HepG2 (cell line): Measurements from ENCODE around the gene LIPE. TPM values are rescaled to one million over a fixed set of nuclear protein-coding genes. Genes with fewer than 3 reads are reported as not detected.

ENCODE experiments used
- ATAC-seq: fragments of 200-7000 bp; cut with Tn5 transposase; 3 replicates; pipeline ENCODE4 v1.9.1; 2020; ENCODE audit warnings: mild to moderate bottlenecking, moderate library complexity
- BruUV-seq: library from RNA; stranded (reverse); fragments of 400-500 nt; replicated peaks from 2 replicates; lab custom pipeline; 2021; lab: Mats Ljungman, UMichigan
- CTCF ChIA-PET: fragments of 300-600 bp; formaldehyde crosslinking; extraction: SDS; loops from one replicate; lab custom pipeline; 2021; ENCODE audit warnings: low total read pairs, inconsistent platforms, low intra/inter-chr PET ratio; lab: Yijun Ruan, JAX
- POLR2A ChIA-PET: fragments of 350-600 bp; sonication (Branson Sonifier 250); formaldehyde crosslinking; loops from one replicate; lab custom pipeline; 2020; ENCODE audit warnings: antibody characterized with exemption, inconsistent platforms; lab: Yijun Ruan, JAX
- DNase-seq: peaks from one replicate; pipeline ENCODE4 v3.0.0-alpha.2; 2015; ENCODE audit warnings: low spot score
- FAIRE-seq: peaks from 3 replicates; lab custom pipeline; 2011; peaks lifted over from hg19 to GRCh38; lab: Jason Lieb, UNC
- H2AFZ ChIP-seq: one replicate; pipeline ENCODE4 v1.6.1; 2011; ENCODE audit warnings: low read length, inconsistent platforms
- H3K27ac ChIP-seq: fragments of 300-600 bp; 3 replicates; pipeline ENCODE4 v1.8.0; 2011; ENCODE audit warnings: mixed run types, mild to moderate bottlenecking, mixed read lengths, low read length, inconsistent platforms; ENCODE audit not compliant: insufficient read depth; ENCODE audit errors: extremely low read length
- H3K27me3 ChIP-seq, 2 experiments: fragments of 200-600 bp in 1 of 2; 2 replicates in 1 of 2; 3 replicates in 1 of 2; pipeline versions ENCODE4 v1.6.0 to v1.8.0; 2011; ENCODE audit warnings: low read length in 2 of 2, mild to moderate bottlenecking in 2 of 2, moderate library complexity in 2 of 2, inconsistent platforms in 1 of 2; ENCODE audit not compliant: insufficient read depth in 2 of 2, control insufficient read depth in 1 of 2
- H3K36me3 ChIP-seq, 2 experiments: fragments of 200-600 bp in 1 of 2; replicated peaks in 1 of 2; 2 replicates in 1 of 2; 3 replicates in 1 of 2; pipeline versions ENCODE4 v1.5.1 to v1.8.0; 2011; ENCODE audit warnings: low read length in 2 of 2, inconsistent platforms in 1 of 2; ENCODE audit not compliant: insufficient read depth in 2 of 2, control insufficient read depth in 1 of 2
- H3K4me1 ChIP-seq: 2 replicates; pipeline ENCODE4 v1.5.1; 2012; ENCODE audit warnings: low read length, inconsistent platforms; ENCODE audit not compliant: insufficient read depth
- H3K4me2 ChIP-seq: 2 replicates; pipeline ENCODE4 v1.6.0; 2011; ENCODE audit warnings: low read depth, low read length, inconsistent platforms
- H3K4me3 ChIP-seq, 3 experiments: fragments of 200-600 bp in 1 of 3; sonication (generic), shearing (Covaris generic) in 1 of 3; replicated peaks in 1 of 3; 2 replicates each; pipeline ENCODE4 v1.5.1; 2011 to 2016; ENCODE audit warnings: low read length in 3 of 3, inconsistent platforms in 2 of 3, low read depth in 2 of 3, mild to moderate bottlenecking in 2 of 3, control low read depth in 1 of 3, mixed read lengths in 1 of 3; ENCODE audit not compliant: insufficient read depth in 1 of 3
- H3K79me2 ChIP-seq: one replicate; pipeline ENCODE4 v1.6.1; 2011; ENCODE audit warnings: low read length, inconsistent platforms; ENCODE audit not compliant: insufficient read depth
- H3K9ac ChIP-seq: 2 replicates; pipeline ENCODE4 v1.6.0; 2011; ENCODE audit warnings: mild to moderate bottlenecking, low read depth, low read length, inconsistent platforms; ENCODE audit not compliant: insufficient read depth
- H3K9me3 ChIP-seq: 2 replicates; pipeline ENCODE4 v1.5.1; 2012; ENCODE audit warnings: mild to moderate bottlenecking, low read length
- H4K20me1 ChIP-seq: 2 replicates; pipeline ENCODE4 v1.6.0; 2011; ENCODE audit warnings: inconsistent platforms, mild to moderate bottlenecking, low read length, moderate library complexity; ENCODE audit not compliant: insufficient read depth
- ARID5B ChIP-seq: IDR thresholded peaks from 2 replicates; pipeline ENCODE4 v1.4.0; 2020; ENCODE audit warnings: mild to moderate bottlenecking, missing genetic modification reagents
- CEBPG ChIP-seq: IDR thresholded peaks from 2 replicates; pipeline ENCODE4 v1.6.1; 2016
- ELF3 ChIP-seq: IDR thresholded peaks from 2 replicates; pipeline ENCODE4 v1.6.1; 2016; ENCODE audit warnings: missing genetic modification reagents, missing compliant biosample characterization
- FOXO4 ChIP-seq: sonication (generic); formaldehyde crosslinking; conservative IDR thresholded peaks from 2 replicates; pipeline ENCODE4 v1.8.1; 2023; ENCODE audit warnings: missing genetic modification reagents
- GATAD2A ChIP-seq: IDR thresholded peaks from 2 replicates; pipeline ENCODE4 v1.6.1; 2016
- HNF4A ChIP-seq: sonication (generic); formaldehyde crosslinking; IDR thresholded peaks from 2 replicates; pipeline ENCODE4 v1.4.0; 2020; ENCODE audit warnings: missing genetic modification reagents
- NR2F6 ChIP-seq, 2 experiments: IDR thresholded peaks; 2 replicates each; pipeline ENCODE4 v1.6.1; 2016; ENCODE audit warnings: antibody characterized with exemption in 1 of 2, mild to moderate bottlenecking in 1 of 2
- PREB ChIP-seq: sonication (generic); formaldehyde crosslinking; IDR thresholded peaks from 2 replicates; pipeline ENCODE4 v1.4.0; 2020; ENCODE audit warnings: missing genetic modification reagents
- RARA ChIP-seq: IDR thresholded peaks from 2 replicates; pipeline ENCODE4 v1.6.1; 2016; ENCODE audit warnings: missing genetic modification reagents, missing compliant biosample characterization
- ZKSCAN1 ChIP-seq: fragments of 150-350 bp; IDR thresholded peaks from 2 replicates; pipeline ENCODE4 v1.6.1; 2014; ENCODE audit warnings: low read length
- ZNF572 ChIP-seq: sonication (generic); formaldehyde crosslinking; IDR thresholded peaks from 2 replicates; pipeline ENCODE4 v1.5.1; 2020; ENCODE audit warnings: mild to moderate bottlenecking, missing genetic modification reagents
- WGBS: methylation state at CpG from one replicate; pipeline ENCODE4 v1.1.6; 2017; ENCODE audit warnings: low lambda C conversion rate; 5-methylcytosine and 5-hydroxymethylcytosine counted together
- in situ Hi-C: cut with HindIII; loops from 2 replicates; pipeline ENCODE4 v1.10.0; 2017; ENCODE audit warnings: low pct_unique_long_range_greater_than_20kb; ENCODE audit not compliant: extremely low pct_ligation_motif_present
- intact Hi-C: fragments of 100-400 bp; cut with micrococcal nuclease; formaldehyde crosslinking; loops from one replicate; pipeline ENCODE4 v1.10.0; 2022; ENCODE audit not compliant: unreplicated experiment
- polyA plus RNA-seq, 8 experiments: library from polyadenylated mRNA; depleted of rRNA in 3 of 8; stranded (reverse) in 7 of 8; unstranded in 1 of 8; fragments of >200 nt; fragmentation: Illumina TruSeq in 4 of 8; extraction: Trizol in 4 of 8; gene quantifications; 2 replicates each; pipeline versions ENCODE4 v1.2.1 to v1.2.3, GENCODE V29; 2011 to 2016; ENCODE audit warnings: low read depth in 4 of 8, missing spikeins in 1 of 8, mixed read lengths in 1 of 8; ENCODE audit not compliant: insufficient read depth in 1 of 8
- total RNA-seq, 5 experiments: library from RNA; depleted of rRNA; stranded (reverse); fragments of >200 nt; fragmentation: Illumina TruSeq; extraction: Trizol; gene quantifications; 2 replicates each; pipeline ENCODE4 v1.2.3, GENCODE V29; 2016; ENCODE audit warnings: low read depth in 1 of 5
- TF ChIP-seq, protein P1 (sequence below), 2 experiments: fragments of 450-650 bp in 1 of 2; sonication (generic) in 1 of 2; formaldehyde crosslinking; IDR thresholded peaks; 2 replicates each; pipeline versions ENCODE4 v1.5.0 to v1.8.0; 2020 to 2022; ENCODE audit warnings: mild to moderate bottlenecking in 1 of 2, missing genetic modification reagents in 1 of 2
- TF ChIP-seq, protein P2 (sequence below): sonication (generic); formaldehyde crosslinking; conservative IDR thresholded peaks from 2 replicates; pipeline ENCODE4 v1.4.0; 2020; ENCODE audit warnings: mild to moderate bottlenecking, missing genetic modification reagents, moderate library complexity
- TF ChIP-seq, protein P3 (sequence below): IDR thresholded peaks from 2 replicates; pipeline ENCODE4 v1.6.1; 2016; ENCODE audit warnings: low read depth, borderline replicate concordance

Gene LIPE
- total and polyA plus RNA-seq, 2 of the 13 experiments (the other 11 are each of a cell fraction or from before 2014, with no cell fraction given), result not detected

DNA sequence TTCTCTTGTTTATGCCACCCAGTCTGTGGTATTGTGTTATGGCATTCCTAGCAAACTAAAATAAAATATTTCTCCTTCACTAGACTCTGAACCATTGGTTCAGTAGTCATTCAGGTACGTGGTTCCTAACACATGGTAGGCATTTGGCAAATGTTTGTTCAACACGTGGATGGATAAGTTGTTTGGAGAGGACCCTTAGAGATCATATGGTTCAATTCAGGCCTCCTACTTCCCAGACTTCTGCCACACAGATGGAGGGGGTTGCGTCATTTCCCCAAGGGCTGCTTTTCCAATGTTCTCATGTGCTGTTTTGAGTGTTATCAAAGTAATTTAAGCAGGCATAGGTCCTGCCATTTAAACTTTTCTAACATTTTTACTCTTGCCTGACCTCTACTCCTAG is 8.8 kb upstream of the LIPE start:
- H3K9me3 ChIP-seq, result no peaks in the 10 kb centered on the region
- ChIA-PET CTCF (no interaction called here), POLR2A (no interaction called here)
- H3K79me2 ChIP-seq, result no peaks in the 10 kb centered on the region
- no peak for ATAC-seq
- 16% methylated on average over 3 of the region's 3 CpGs for WGBS
- no peaks in the 10 kb centered on the region for H3K27me3 ChIP-seq
- FAIRE-seq, result peak; percentile 8
- H3K27ac ChIP-seq, result no peak overlapping the region
- peaks cover 73% of the 10 kb centered on the region for H3K4me1 ChIP-seq
- H2AFZ ChIP-seq, result no peak overlapping the region
- intact Hi-C loops, result no loop called here
- peak; percentile 42 for DNase-seq
- H3K4me2 ChIP-seq, result peak overlapping the region; percentile 31
- in situ Hi-C loops, result no loop called here
- H3K9ac ChIP-seq, result no peak overlapping the region
- no TSS peak for BruUV-seq
- H3K4me3 ChIP-seq, result no peak overlapping the region
- H3K36me3 ChIP-seq, result no peaks in the 10 kb centered on the region
- no peaks in the 10 kb centered on the region for H4K20me1 ChIP-seq
- TF ChIP-seq, protein P1, sequence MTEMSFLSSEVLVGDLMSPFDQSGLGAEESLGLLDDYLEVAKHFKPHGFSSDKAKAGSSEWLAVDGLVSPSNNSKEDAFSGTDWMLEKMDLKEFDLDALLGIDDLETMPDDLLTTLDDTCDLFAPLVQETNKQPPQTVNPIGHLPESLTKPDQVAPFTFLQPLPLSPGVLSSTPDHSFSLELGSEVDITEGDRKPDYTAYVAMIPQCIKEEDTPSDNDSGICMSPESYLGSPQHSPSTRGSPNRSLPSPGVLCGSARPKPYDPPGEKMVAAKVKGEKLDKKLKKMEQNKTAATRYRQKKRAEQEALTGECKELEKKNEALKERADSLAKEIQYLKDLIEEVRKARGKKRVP (CRISPR knock-in tag; IDR thresholded peaks at IDR 0.05), result 0 out of 4 replicates have a peak, but pooled peaks of 1 of the 2 experiments have one; percentile 38
- TF ChIP-seq CEBPG (CRISPR knock-in tag) (peak; percentile 84), ZNF572 (no peak), GATAD2A (CRISPR knock-in tag) (peak; percentile 8; the same call in 1 of the 2 replicates), RARA (CRISPR knock-in tag) (0 out of 2 replicates have a peak, but pooled peaks have one; percentile 32), ARID5B (CRISPR knock-in tag) (peak; percentile 51), FOXO4 (CRISPR knock-in tag) (no peak), NR2F6 (IDR thresholded peaks at IDR 0.05) (0 out of 2 replicates have a peak, but pooled peaks have one; percentile 11), NR2F6 (CRISPR knock-in tag; IDR thresholded peaks at IDR 0.05) (no peak), ELF3 (0 out of 2 replicates have a peak, but pooled peaks have one; percentile 14), HNF4A (CRISPR knock-in tag) (0 out of 2 replicates have a peak, but pooled peaks have one; percentile 7), ZKSCAN1 (0 out of 2 replicates have a peak, but pooled peaks have one; percentile 37), PREB (CRISPR knock-in tag) (no peak)
- TF ChIP-seq, protein P2, sequence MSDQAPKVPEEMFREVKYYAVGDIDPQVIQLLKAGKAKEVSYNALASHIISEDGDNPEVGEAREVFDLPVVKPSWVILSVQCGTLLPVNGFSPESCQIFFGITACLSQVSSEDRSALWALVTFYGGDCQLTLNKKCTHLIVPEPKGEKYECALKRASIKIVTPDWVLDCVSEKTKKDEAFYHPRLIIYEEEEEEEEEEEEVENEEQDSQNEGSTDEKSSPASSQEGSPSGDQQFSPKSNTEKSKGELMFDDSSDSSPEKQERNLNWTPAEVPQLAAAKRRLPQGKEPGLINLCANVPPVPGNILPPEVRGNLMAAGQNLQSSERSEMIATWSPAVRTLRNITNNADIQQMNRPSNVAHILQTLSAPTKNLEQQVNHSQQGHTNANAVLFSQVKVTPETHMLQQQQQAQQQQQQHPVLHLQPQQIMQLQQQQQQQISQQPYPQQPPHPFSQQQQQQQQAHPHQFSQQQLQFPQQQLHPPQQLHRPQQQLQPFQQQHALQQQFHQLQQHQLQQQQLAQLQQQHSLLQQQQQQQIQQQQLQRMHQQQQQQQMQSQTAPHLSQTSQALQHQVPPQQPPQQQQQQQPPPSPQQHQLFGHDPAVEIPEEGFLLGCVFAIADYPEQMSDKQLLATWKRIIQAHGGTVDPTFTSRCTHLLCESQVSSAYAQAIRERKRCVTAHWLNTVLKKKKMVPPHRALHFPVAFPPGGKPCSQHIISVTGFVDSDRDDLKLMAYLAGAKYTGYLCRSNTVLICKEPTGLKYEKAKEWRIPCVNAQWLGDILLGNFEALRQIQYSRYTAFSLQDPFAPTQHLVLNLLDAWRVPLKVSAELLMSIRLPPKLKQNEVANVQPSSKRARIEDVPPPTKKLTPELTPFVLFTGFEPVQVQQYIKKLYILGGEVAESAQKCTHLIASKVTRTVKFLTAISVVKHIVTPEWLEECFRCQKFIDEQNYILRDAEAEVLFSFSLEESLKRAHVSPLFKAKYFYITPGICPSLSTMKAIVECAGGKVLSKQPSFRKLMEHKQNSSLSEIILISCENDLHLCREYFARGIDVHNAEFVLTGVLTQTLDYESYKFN (CRISPR knock-in tag), result peak; percentile 32; the same call in 1 of the 2 replicates
- TF ChIP-seq, protein P3, sequence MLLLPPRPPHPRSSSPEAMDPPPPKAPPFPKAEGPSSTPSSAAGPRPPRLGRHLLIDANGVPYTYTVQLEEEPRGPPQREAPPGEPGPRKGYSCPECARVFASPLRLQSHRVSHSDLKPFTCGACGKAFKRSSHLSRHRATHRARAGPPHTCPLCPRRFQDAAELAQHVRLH, result no peak
